ENCODE results near the gene STMN1. TPM values are rescaled to one million over a fixed set of nuclear protein-coding genes. Genes with fewer than 3 reads are reported as not detected.
"Not testable (repeated sequence)": the region's sequence is repeated elsewhere in the genome, so short reads cannot be mapped to it uniquely, and the experiment has no call there.

Gene STMN1
- total RNA-seq, 1 experiment from 2014 or later, result 368 TPM

- H3K79me2 ChIP-seq (ENCODE audit: insufficient read depth, low read length), result no peaks in the 10 kb centered on the region
- H2AFZ ChIP-seq (ENCODE audit: low read depth, low read length, poor library complexity, severe bottlenecking), result no peak overlapping the region
- no peaks in the 10 kb centered on the region for H3K27me3 ChIP-seq (ENCODE audit: insufficient read depth, low read length)
- intact Hi-C loops (cut with micrococcal nuclease), result no loop called here
- H3K9me2 ChIP-seq (ENCODE audit: insufficient read depth), result no peaks in the 10 kb centered on the region
- DNase-seq (ENCODE audit: low read depth, low spot score), result no peak
- H3K4me1 ChIP-seq (ENCODE audit: control insufficient read depth in 1 of 2, insufficient read depth in 2 of 2, low read length in 2 of 2), result no peaks in the 10 kb centered on the region
- no peak for ATAC-seq
- no peaks in the 10 kb centered on the region for H4K20me1 ChIP-seq (ENCODE audit: insufficient read depth)
- CTCF ChIA-PET, result no interaction called here
- no peak overlapping the region for H3K27ac ChIP-seq (ENCODE audit: low read depth, low read length)
- no peak overlapping the region for H3K4me3 ChIP-seq (replicated peaks in 1 of 2; ENCODE audit: low read depth in 1 of 2, low read length in 2 of 2)
- H3K9ac ChIP-seq (ENCODE audit: low read length), result no peak overlapping the region
- TF ChIP-seq ZNF274 (IDR thresholded peaks at IDR 0.05; ENCODE audit: low read depth, low read length) (no peak), EGR1 (IDR thresholded peaks at IDR 0.05; ENCODE audit: low read depth) (no peak), FOSL1 (IDR thresholded peaks at IDR 0.05; ENCODE audit: low read depth) (no peak), EZH2 (IDR thresholded peaks at IDR 0.05) (no peak), JUND (IDR thresholded peaks at IDR 0.05) (no peak), YY1 (IDR thresholded peaks at IDR 0.05; ENCODE audit: extremely low read depth, insufficient replicate concordance, low read depth, low read length) (no peak), SRF (IDR thresholded peaks at IDR 0.05; ENCODE audit: low read depth) (no peak), EZH2phosphoT487 (IDR thresholded peaks at IDR 0.05; ENCODE audit: borderline replicate concordance) (no peak), POLR2AphosphoS5 (IDR thresholded peaks at IDR 0.05; ENCODE audit: low read depth, low read length) (no peak), SIN3A (IDR thresholded peaks at IDR 0.05; ENCODE audit: low read depth) (no peak), RAD21 (IDR thresholded peaks at IDR 0.05; ENCODE audit: low read depth) (no peak), CEBPB (IDR thresholded peaks at IDR 0.05; ENCODE audit: low read depth) (no peak), TCF7L2 (IDR thresholded peaks at IDR 0.05; ENCODE audit: borderline replicate concordance, extremely low read depth, insufficient read depth, insufficient read length) (no peak)
- TF ChIP-seq, protein P1, sequence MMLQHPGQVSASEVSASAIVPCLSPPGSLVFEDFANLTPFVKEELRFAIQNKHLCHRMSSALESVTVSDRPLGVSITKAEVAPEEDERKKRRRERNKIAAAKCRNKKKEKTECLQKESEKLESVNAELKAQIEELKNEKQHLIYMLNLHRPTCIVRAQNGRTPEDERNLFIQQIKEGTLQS (IDR thresholded peaks at IDR 0.05), result no peak
- TF ChIP-seq, protein P2, sequence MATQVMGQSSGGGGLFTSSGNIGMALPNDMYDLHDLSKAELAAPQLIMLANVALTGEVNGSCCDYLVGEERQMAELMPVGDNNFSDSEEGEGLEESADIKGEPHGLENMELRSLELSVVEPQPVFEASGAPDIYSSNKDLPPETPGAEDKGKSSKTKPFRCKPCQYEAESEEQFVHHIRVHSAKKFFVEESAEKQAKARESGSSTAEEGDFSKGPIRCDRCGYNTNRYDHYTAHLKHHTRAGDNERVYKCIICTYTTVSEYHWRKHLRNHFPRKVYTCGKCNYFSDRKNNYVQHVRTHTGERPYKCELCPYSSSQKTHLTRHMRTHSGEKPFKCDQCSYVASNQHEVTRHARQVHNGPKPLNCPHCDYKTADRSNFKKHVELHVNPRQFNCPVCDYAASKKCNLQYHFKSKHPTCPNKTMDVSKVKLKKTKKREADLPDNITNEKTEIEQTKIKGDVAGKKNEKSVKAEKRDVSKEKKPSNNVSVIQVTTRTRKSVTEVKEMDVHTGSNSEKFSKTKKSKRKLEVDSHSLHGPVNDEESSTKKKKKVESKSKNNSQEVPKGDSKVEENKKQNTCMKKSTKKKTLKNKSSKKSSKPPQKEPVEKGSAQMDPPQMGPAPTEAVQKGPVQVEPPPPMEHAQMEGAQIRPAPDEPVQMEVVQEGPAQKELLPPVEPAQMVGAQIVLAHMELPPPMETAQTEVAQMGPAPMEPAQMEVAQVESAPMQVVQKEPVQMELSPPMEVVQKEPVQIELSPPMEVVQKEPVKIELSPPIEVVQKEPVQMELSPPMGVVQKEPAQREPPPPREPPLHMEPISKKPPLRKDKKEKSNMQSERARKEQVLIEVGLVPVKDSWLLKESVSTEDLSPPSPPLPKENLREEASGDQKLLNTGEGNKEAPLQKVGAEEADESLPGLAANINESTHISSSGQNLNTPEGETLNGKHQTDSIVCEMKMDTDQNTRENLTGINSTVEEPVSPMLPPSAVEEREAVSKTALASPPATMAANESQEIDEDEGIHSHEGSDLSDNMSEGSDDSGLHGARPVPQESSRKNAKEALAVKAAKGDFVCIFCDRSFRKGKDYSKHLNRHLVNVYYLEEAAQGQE (IDR thresholded peaks at IDR 0.05; ENCODE audit: low read depth), result no peak
- TF ChIP-seq, protein P3, sequence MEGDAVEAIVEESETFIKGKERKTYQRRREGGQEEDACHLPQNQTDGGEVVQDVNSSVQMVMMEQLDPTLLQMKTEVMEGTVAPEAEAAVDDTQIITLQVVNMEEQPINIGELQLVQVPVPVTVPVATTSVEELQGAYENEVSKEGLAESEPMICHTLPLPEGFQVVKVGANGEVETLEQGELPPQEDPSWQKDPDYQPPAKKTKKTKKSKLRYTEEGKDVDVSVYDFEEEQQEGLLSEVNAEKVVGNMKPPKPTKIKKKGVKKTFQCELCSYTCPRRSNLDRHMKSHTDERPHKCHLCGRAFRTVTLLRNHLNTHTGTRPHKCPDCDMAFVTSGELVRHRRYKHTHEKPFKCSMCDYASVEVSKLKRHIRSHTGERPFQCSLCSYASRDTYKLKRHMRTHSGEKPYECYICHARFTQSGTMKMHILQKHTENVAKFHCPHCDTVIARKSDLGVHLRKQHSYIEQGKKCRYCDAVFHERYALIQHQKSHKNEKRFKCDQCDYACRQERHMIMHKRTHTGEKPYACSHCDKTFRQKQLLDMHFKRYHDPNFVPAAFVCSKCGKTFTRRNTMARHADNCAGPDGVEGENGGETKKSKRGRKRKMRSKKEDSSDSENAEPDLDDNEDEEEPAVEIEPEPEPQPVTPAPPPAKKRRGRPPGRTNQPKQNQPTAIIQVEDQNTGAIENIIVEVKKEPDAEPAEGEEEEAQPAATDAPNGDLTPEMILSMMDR (IDR thresholded peaks at IDR 0.05 in 2 of 3, conservative IDR thresholded peaks at IDR 0.05 in 1 of 3; ENCODE audit: borderline replicate concordance in 1 of 3, insufficient read depth in 1 of 3, low read depth in 2 of 3, low read length in 2 of 3), result no peak
- BruUV-seq (replicated peaks), result no TSS peak
- RAD21 ChIA-PET (ENCODE audit: low non-redundant PET in 1 of 2, low total read pairs in 2 of 2, uncharacterized antibody in 2 of 2, unreplicated experiment in 2 of 2), result no interaction called here
- H3K36me3 ChIP-seq (ENCODE audit: control insufficient read depth in 1 of 2, insufficient read depth in 2 of 2, low read length in 2 of 2), result no peaks in the 10 kb centered on the region
- no peak overlapping the region for H3K4me2 ChIP-seq (ENCODE audit: low read length)
- no peaks in the 10 kb centered on the region for H3K9me3 ChIP-seq (ENCODE audit: control insufficient read depth in 1 of 2, insufficient read depth in 1 of 2, low read depth in 1 of 2, low read length in 2 of 2)
- POLR2A ChIA-PET, result interaction anchor here (0.7 kb wide), 1 partner anchor 49 kb away, joined by 3 read pairs; no protein-coding TSS in a partner anchor
Measured at GRCh38 chr1:25944986-25945385, 38.8 kb upstream of the STMN1 start.

DNA sequence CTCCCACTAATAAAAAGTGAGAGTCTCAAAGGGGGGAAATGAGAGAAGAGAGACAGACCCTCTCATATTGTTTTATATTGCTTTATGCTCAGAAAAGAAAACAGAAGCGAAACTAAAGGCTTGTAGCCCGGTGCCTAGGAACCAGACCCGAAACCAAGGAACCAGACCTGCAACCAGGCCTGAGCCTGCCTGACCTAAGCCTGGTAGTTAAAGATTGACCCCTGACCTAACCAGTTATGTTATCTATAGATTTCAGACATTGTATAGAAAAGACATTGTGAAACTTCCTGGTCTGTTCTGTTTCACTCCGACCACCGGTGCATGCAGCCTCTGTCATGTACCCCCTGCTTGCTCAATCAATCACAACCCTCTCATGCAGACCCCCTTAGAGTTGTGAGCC lies 37.3 kb upstream of the STMN1 start:
- H3K4me1 ChIP-seq (ENCODE audit: control insufficient read depth in 1 of 2, insufficient read depth in 2 of 2, low read length in 2 of 2); H3K27me3 ChIP-seq (ENCODE audit: insufficient read depth, low read length); ATAC-seq; BruUV-seq (replicated peaks); H4K20me1 ChIP-seq (ENCODE audit: insufficient read depth); H3K9me2 ChIP-seq (ENCODE audit: insufficient read depth); H3K9me3 ChIP-seq (ENCODE audit: control insufficient read depth in 1 of 2, insufficient read depth in 1 of 2, low read depth in 1 of 2, low read length in 2 of 2); H3K36me3 ChIP-seq (ENCODE audit: control insufficient read depth in 1 of 2, insufficient read depth in 2 of 2, low read length in 2 of 2); RAD21 ChIA-PET (ENCODE audit: low non-redundant PET in 1 of 2, low total read pairs in 2 of 2, uncharacterized antibody in 2 of 2, unreplicated experiment in 2 of 2); CTCF ChIA-PET; POLR2A ChIA-PET; H3K9ac ChIP-seq (ENCODE audit: low read length); H2AFZ ChIP-seq (ENCODE audit: low read depth, low read length, poor library complexity, severe bottlenecking); H3K79me2 ChIP-seq (ENCODE audit: insufficient read depth, low read length); H3K4me3 ChIP-seq (replicated peaks in 1 of 2; ENCODE audit: low read depth in 1 of 2, low read length in 2 of 2); intact Hi-C loops (cut with micrococcal nuclease); H3K27ac ChIP-seq (ENCODE audit: low read depth, low read length); DNase-seq (ENCODE audit: low read depth, low spot score); H3K4me2 ChIP-seq (ENCODE audit: low read length): not testable (repeated sequence)
